GM12878 (cell line): Measurements from ENCODE around the gene AIG1. TPM values are rescaled to one million over a fixed set of nuclear protein-coding genes. Genes with fewer than 3 reads are reported as not detected.

Experiments used
- ATAC-seq: fragments of 200-7000 bp; cut with Tn5 transposase; 3 replicates; pipeline ENCODE4 v1.9.1; 2020; ENCODE audit warnings: mild to moderate bottlenecking, moderate library complexity
- BruUV-seq: library from RNA; stranded (reverse); fragments of 400-500 nt; replicated peaks from 2 replicates; lab custom pipeline; 2021; lab: Mats Ljungman, UMichigan
- CTCF ChIA-PET: fragments of 300-600 bp; sonication (Branson Sonifier 250); formaldehyde crosslinking; extraction: SDS; loops from one replicate; lab custom pipeline; 2021; ENCODE audit warnings: inconsistent platforms; lab: Yijun Ruan, JAX
- POLR2A ChIA-PET: fragments of 350-600 bp; formaldehyde crosslinking; extraction: SDS; loops from one replicate; lab custom pipeline; 2021; ENCODE audit warnings: inconsistent platforms; lab: Charles Lee
- RAD21 ChIA-PET: fragments of 300-600 bp; sonication (Branson Sonifier 250); formaldehyde crosslinking; loops from one replicate; lab custom pipeline; 2023; ENCODE audit warnings: antibody characterized with exemption; ENCODE audit not compliant: unreplicated experiment; lab: Charles Lee
- SMC1A ChIA-PET: fragments of 300-600 bp; sonication (Branson Sonifier 250); formaldehyde crosslinking; loops from one replicate; lab custom pipeline; 2023; ENCODE audit not compliant: unreplicated experiment, uncharacterized antibody; lab: Charles Lee
- DNase-seq: peaks from one replicate; pipeline ENCODE4 v3.0.0-alpha.2; 2011; ENCODE audit warnings: low read depth, low spot score
- FAIRE-seq: peaks from 3 replicates; lab custom pipeline; 2011; peaks lifted over from hg19 to GRCh38; lab: Jason Lieb, UNC
- H2AFZ ChIP-seq: 2 replicates; pipeline ENCODE4 v1.6.0; 2011; ENCODE audit warnings: low read depth, low read length, control low read depth; ENCODE audit not compliant: control insufficient read depth
- H3K27ac ChIP-seq: 2 replicates; pipeline ENCODE4 v1.5.1; 2011; ENCODE audit warnings: control low read depth; ENCODE audit not compliant: control insufficient read depth, insufficient read depth
- H3K27me3 ChIP-seq, 2 experiments: replicated peaks in 1 of 2; 2 replicates each; pipeline versions ENCODE4 v1.6.0 to v1.6.1; 2011; ENCODE audit warnings: low read length in 1 of 2; ENCODE audit not compliant: control insufficient read depth in 2 of 2, insufficient read depth in 2 of 2
- H3K36me3 ChIP-seq, 2 experiments: 2 replicates each; pipeline ENCODE4 v1.5.1; 2011; ENCODE audit warnings: low read length in 1 of 2; ENCODE audit not compliant: control insufficient read depth in 2 of 2, insufficient read depth in 2 of 2
- H3K4me1 ChIP-seq: 2 replicates; pipeline ENCODE4 v1.6.1; 2011; ENCODE audit warnings: mild to moderate bottlenecking, low read length, moderate library complexity, mixed read lengths; ENCODE audit not compliant: control insufficient read depth, insufficient read depth
- H3K4me2 ChIP-seq: 2 replicates; pipeline ENCODE4 v1.6.0; 2011; ENCODE audit warnings: control low read depth; ENCODE audit not compliant: control insufficient read depth, insufficient read depth
- H3K4me3 ChIP-seq: fragments of 200-600 bp; sonication (generic); 2 replicates; pipeline ENCODE4 v1.5.1; 2016
- H3K79me2 ChIP-seq: 2 replicates; pipeline ENCODE4 v1.6.0; 2011; ENCODE audit warnings: low read length; ENCODE audit not compliant: control insufficient read depth, insufficient read depth
- H3K9ac ChIP-seq: 2 replicates; pipeline ENCODE4 v1.8.0; 2011; ENCODE audit warnings: low read length, control low read depth, mixed read lengths; ENCODE audit not compliant: control insufficient read depth, insufficient read depth
- H3K9me3 ChIP-seq: replicated peaks from 3 replicates; pipeline ENCODE4 v1.5.1; 2011; ENCODE audit warnings: mild to moderate bottlenecking, low read length; ENCODE audit not compliant: control insufficient read depth, insufficient read depth
- H4K20me1 ChIP-seq: 2 replicates; pipeline ENCODE4 v1.6.0; 2011; ENCODE audit not compliant: control insufficient read depth, insufficient read depth
- FOS ChIP-seq: IDR thresholded peaks from 3 replicates; pipeline ENCODE4 v1.6.1; 2011; ENCODE audit warnings: borderline replicate concordance; ENCODE audit not compliant: insufficient read length; ENCODE audit errors: extremely low read depth
- NRF1 ChIP-seq: conservative IDR thresholded peaks from 2 replicates; pipeline ENCODE4 v1.6.1; 2011; ENCODE audit warnings: mild to moderate bottlenecking, low read depth, low read length, improper control_type of control experiment
- PAX8 ChIP-seq: fragments of 450-650 bp; IDR thresholded peaks from 2 replicates; pipeline ENCODE4 v1.6.1; 2017; ENCODE audit warnings: mild to moderate bottlenecking, moderate library complexity
- TAF1 ChIP-seq: IDR thresholded peaks from 2 replicates; pipeline ENCODE4 v1.6.1; 2011; ENCODE audit warnings: mild to moderate bottlenecking, low read depth, low read length, borderline replicate concordance
- ZSCAN29 ChIP-seq: fragments of 450-650 bp; IDR thresholded peaks from 2 replicates; pipeline ENCODE4 v1.6.1; 2017; ENCODE audit warnings: mild to moderate bottlenecking, moderate library complexity
- WGBS: methylation state at CpG from one replicate; pipeline ENCODE4 v1.1.6; 2016; ENCODE audit warnings: low lambda C conversion rate; ENCODE audit not compliant: insufficient replicate concordance, insufficient coverage; ENCODE audit errors: missing lambda C conversion rate; 5-methylcytosine and 5-hydroxymethylcytosine counted together
- in situ Hi-C: fragments of 300-500 bp; cut with MboI; formaldehyde crosslinking; loops from 9 replicates; pipeline ENCODE4 v1.14.3; 2018; ENCODE audit warnings: mixed read lengths
- intact Hi-C: fragments of 100-400 bp; cut with micrococcal nuclease; formaldehyde crosslinking; loops from one replicate; pipeline ENCODE4 v1.14.2; 2022; ENCODE audit not compliant: unreplicated experiment
- polyA plus RNA-seq, 11 experiments: library from polyadenylated mRNA; depleted of rRNA in 4 of 11; unstranded in 6 of 11; stranded (reverse) in 5 of 11; fragments of >200 nt; fragmentation: Nextera tagmentation in 4 of 11; fragmentation: Illumina TruSeq in 1 of 11; extraction: Ambion mirVana in 4 of 11; extraction: Trizol in 1 of 11; gene quantifications; 1 replicate in 1 of 11; 2 replicates in 10 of 11; pipeline versions ENCODE4 v1.2.1 to v1.2.3, GENCODE V29; 2011 to 2016; ENCODE audit warnings: inconsistent platforms in 2 of 11, missing spikeins in 2 of 11, low read depth in 1 of 11
- total RNA-seq, 4 experiments: library from RNA; depleted of rRNA in 3 of 4; stranded (reverse); fragments of >200 nt in 3 of 4; fragmentation: Illumina TruSeq in 1 of 4; extraction: Trizol in 1 of 4; gene quantifications; 2 replicates each; pipeline versions ENCODE4 v1.2.1 to v1.2.3, GENCODE V29; 2013 to 2021
- TF ChIP-seq, protein P1 (sequence below): fragments of 450-650 bp; IDR thresholded peaks from 2 replicates; pipeline ENCODE4 v1.6.1; 2018; ENCODE audit warnings: borderline replicate concordance, mild to moderate bottlenecking; ENCODE audit not compliant: partially characterized antibody

Gene AIG1
- total and polyA plus RNA-seq, 10 of the 15 experiments (the other 5 are each of a cell fraction or from before 2014, with no cell fraction given) = 27.0 to 74.5 (median 36.4) TPM

DNA sequence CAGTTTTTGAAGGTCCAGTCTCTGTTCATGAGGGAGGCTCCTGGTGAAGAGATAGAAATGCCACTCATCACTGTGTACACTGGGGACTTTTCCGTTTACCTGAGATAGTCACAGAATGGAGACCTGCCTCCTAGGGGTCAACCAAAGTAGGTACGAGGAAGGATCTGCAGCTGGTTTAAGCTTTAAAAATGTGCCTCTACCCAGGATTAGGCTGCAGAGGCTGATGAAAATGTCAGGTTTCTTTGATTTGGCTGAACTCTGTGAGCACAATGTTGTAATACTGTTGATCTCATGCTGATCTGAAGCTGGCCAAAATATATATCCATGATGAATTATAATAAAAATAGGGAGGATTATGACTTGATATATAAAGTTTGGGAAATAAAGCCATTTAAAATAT lies 207.1 kb downstream of the AIG1 start:
- H4K20me1 ChIP-seq = no peaks in the 10 kb centered on the region
- H3K4me1 ChIP-seq = no peaks in the 10 kb centered on the region
- H3K79me2 ChIP-seq = no peaks in the 10 kb centered on the region
- in situ Hi-C loops = no loop called here
- TF ChIP-seq PAX8 = no peak
- no peak for TF ChIP-seq NRF1
- TF ChIP-seq, protein P1, sequence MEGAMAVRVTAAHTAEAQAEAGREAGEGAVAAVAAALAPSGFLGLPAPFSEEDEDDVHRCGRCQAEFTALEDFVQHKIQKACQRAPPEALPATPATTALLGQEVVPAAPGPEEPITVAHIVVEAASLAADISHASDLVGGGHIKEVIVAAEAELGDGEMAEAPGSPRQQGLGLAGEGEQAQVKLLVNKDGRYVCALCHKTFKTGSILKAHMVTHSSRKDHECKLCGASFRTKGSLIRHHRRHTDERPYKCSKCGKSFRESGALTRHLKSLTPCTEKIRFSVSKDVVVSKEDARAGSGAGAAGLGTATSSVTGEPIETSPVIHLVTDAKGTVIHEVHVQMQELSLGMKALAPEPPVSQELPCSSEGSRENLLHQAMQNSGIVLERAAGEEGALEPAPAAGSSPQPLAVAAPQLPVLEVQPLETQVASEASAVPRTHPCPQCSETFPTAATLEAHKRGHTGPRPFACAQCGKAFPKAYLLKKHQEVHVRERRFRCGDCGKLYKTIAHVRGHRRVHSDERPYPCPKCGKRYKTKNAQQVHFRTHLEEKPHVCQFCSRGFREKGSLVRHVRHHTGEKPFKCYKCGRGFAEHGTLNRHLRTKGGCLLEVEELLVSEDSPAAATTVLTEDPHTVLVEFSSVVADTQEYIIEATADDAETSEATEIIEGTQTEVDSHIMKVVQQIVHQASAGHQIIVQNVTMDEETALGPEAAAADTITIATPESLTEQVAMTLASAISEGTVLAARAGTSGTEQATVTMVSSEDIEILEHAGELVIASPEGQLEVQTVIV = no peak
- TF ChIP-seq FOS = no peak
- TF ChIP-seq ZSCAN29 = no peak
- no peak for TF ChIP-seq TAF1
- ChIA-PET CTCF (interaction anchor here (0.9 to 2.0 kb wide), 2 partner anchors 12 to 130 kb away, joined by 3 to 6 read pairs; no protein-coding TSS in a partner anchor), RAD21 (interaction anchor here (0.7 kb wide), 1 partner anchor 12 kb away, joined by 3 read pairs; no protein-coding TSS in a partner anchor), POLR2A (no interaction called here), SMC1A (interaction anchor here (1.2 to 1.3 kb wide), 2 partner anchors 12 to 40 kb away, joined by 3 to 4 read pairs; no protein-coding TSS in a partner anchor)
- H3K9ac ChIP-seq = no peak overlapping the region
- H2AFZ ChIP-seq = no peak overlapping the region
- H3K4me3 ChIP-seq = no peak overlapping the region
- FAIRE-seq (no peak), DNase-seq (no peak), ATAC-seq (no peak)
- WGBS = 65% methylated on average over 2 of the region's 2 CpGs
- no TSS peak for BruUV-seq
- H3K9me3 ChIP-seq = no peaks in the 10 kb centered on the region
- H3K27me3 ChIP-seq = no peaks in the 10 kb centered on the region
- intact Hi-C loops = no loop called here
- H3K36me3 ChIP-seq = no peaks in the 10 kb centered on the region
- no peak overlapping the region for H3K4me2 ChIP-seq
- H3K27ac ChIP-seq = no peak overlapping the region
